ENCODE data around the gene OR52N2. TPM values are rescaled to one million over a fixed set of nuclear protein-coding genes. Genes with fewer than 3 reads are reported as not detected.
A peak's percentile ranks its signal among the peaks of the same experiment; 100 is the strongest.

The OR52N2 gene
- total and polyA plus RNA-seq, 9 of the 15 experiments (the other 6 are each of a cell fraction or from before 2014, with no cell fraction given), result not detected

DNA sequence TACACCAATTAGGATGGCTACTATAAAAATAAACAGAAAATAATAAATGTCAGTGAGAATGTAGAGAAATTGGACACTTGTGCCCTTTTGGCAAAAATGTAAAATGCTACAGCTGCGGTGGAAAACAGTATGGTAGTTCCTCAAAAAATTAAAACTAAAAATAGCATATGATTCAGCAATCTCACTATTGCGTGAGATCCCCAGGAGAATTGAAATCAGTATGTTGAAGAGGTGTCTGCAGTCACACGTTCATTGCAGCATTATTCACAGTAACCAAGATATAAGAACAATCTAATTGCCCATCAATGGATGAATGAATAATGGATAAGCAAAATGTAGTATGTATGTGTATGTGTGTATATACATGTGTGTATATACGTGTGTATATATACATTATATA, 6.8 kb downstream of the OR52N2 start (continued):
- TF ChIP-seq NR4A1 (CRISPR knock-in tag; IDR thresholded peaks at IDR 0.05) (no peak), NR4A1 (tag; IDR thresholded peaks at IDR 0.05) (no peak), ZNF586 (CRISPR knock-in tag; conservative IDR thresholded peaks at IDR 0.05) (no peak), NFE2 (IDR thresholded peaks at IDR 0.05; ENCODE audit: low read depth) (peak; percentile 94), PRPF4 (IDR thresholded peaks at IDR 0.05; ENCODE audit: insufficient read depth, low read depth, low read length, poor library complexity, severe bottlenecking) (no peak), MEF2D (tag; conservative IDR thresholded peaks at IDR 0.05; ENCODE audit: low read depth) (peak; percentile 98), MAFF (IDR thresholded peaks at IDR 0.05; ENCODE audit: low read length) (peak; percentile 61; the same call in 1 of the 2 replicates), SUPT5H (IDR thresholded peaks at IDR 0.05) (no peak), ZNF316 (IDR thresholded peaks at IDR 0.05) (peak; percentile 65; the same call in 1 of the 2 replicates), CBX5 (IDR thresholded peaks at IDR 0.05; ENCODE audit: borderline replicate concordance, low read depth) (peak; percentile 78), RFX1 (IDR thresholded peaks at IDR 0.05) (0 out of 2 replicates have a peak, but pooled peaks have one; percentile 8), ZNF24 (IDR thresholded peaks at IDR 0.05) (peak; percentile 15; the same call in 1 of the 2 replicates), CEBPB (tag; IDR thresholded peaks at IDR 0.05) (peak; percentile 71), SIN3A (IDR thresholded peaks at IDR 0.05; ENCODE audit: borderline replicate concordance in 2 of 2, control insufficient read depth in 1 of 2, low read depth in 2 of 2, low read length in 2 of 2) (no peak), CXXC5 (CRISPR knock-in tag; IDR thresholded peaks at IDR 0.05) (peak; percentile 40), ZKSCAN1 (IDR thresholded peaks at IDR 0.05; ENCODE audit: low read depth, low read length) (no peak)
- TF ChIP-seq, protein P1, sequence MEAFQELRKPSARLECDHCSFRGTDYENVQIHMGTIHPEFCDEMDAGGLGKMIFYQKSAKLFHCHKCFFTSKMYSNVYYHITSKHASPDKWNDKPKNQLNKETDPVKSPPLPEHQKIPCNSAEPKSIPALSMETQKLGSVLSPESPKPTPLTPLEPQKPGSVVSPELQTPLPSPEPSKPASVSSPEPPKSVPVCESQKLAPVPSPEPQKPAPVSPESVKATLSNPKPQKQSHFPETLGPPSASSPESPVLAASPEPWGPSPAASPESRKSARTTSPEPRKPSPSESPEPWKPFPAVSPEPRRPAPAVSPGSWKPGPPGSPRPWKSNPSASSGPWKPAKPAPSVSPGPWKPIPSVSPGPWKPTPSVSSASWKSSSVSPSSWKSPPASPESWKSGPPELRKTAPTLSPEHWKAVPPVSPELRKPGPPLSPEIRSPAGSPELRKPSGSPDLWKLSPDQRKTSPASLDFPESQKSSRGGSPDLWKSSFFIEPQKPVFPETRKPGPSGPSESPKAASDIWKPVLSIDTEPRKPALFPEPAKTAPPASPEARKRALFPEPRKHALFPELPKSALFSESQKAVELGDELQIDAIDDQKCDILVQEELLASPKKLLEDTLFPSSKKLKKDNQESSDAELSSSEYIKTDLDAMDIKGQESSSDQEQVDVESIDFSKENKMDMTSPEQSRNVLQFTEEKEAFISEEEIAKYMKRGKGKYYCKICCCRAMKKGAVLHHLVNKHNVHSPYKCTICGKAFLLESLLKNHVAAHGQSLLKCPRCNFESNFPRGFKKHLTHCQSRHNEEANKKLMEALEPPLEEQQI (IDR thresholded peaks at IDR 0.05), result peak; percentile 55; the same call in 1 of the 2 replicates
- TF ChIP-seq, protein P2, sequence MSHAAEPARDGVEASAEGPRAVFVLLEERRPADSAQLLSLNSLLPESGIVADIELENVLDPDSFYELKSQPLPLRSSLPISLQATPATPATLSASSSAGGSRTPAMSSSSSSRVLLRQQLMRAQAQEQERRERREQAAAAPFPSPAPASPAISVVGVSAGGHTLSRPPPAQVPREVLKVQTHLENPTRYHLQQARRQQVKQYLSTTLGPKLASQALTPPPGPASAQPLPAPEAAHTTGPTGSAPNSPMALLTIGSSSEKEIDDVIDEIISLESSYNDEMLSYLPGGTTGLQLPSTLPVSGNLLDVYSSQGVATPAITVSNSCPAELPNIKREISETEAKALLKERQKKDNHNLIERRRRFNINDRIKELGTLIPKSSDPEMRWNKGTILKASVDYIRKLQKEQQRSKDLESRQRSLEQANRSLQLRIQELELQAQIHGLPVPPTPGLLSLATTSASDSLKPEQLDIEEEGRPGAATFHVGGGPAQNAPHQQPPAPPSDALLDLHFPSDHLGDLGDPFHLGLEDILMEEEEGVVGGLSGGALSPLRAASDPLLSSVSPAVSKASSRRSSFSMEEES (CRISPR knock-in tag; IDR thresholded peaks at IDR 0.05), result no peak
- TF ChIP-seq, protein P3, sequence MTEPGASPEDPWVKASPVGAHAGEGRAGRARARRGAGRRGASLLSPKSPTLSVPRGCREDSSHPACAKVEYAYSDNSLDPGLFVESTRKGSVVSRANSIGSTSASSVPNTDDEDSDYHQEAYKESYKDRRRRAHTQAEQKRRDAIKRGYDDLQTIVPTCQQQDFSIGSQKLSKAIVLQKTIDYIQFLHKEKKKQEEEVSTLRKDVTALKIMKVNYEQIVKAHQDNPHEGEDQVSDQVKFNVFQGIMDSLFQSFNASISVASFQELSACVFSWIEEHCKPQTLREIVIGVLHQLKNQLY (CRISPR knock-in tag; conservative IDR thresholded peaks at IDR 0.05), result no peak
- TF ChIP-seq, protein P4, sequence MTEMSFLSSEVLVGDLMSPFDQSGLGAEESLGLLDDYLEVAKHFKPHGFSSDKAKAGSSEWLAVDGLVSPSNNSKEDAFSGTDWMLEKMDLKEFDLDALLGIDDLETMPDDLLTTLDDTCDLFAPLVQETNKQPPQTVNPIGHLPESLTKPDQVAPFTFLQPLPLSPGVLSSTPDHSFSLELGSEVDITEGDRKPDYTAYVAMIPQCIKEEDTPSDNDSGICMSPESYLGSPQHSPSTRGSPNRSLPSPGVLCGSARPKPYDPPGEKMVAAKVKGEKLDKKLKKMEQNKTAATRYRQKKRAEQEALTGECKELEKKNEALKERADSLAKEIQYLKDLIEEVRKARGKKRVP (CRISPR knock-in tag; IDR thresholded peaks at IDR 0.05), result peak; percentile 58; the same call in 1 of the 2 replicates
- TF ChIP-seq, protein P5, sequence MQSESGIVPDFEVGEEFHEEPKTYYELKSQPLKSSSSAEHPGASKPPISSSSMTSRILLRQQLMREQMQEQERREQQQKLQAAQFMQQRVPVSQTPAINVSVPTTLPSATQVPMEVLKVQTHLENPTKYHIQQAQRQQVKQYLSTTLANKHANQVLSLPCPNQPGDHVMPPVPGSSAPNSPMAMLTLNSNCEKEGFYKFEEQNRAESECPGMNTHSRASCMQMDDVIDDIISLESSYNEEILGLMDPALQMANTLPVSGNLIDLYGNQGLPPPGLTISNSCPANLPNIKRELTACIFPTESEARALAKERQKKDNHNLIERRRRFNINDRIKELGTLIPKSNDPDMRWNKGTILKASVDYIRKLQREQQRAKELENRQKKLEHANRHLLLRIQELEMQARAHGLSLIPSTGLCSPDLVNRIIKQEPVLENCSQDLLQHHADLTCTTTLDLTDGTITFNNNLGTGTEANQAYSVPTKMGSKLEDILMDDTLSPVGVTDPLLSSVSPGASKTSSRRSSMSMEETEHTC (IDR thresholded peaks at IDR 0.05), result no peak
- TF ChIP-seq, protein P6, sequence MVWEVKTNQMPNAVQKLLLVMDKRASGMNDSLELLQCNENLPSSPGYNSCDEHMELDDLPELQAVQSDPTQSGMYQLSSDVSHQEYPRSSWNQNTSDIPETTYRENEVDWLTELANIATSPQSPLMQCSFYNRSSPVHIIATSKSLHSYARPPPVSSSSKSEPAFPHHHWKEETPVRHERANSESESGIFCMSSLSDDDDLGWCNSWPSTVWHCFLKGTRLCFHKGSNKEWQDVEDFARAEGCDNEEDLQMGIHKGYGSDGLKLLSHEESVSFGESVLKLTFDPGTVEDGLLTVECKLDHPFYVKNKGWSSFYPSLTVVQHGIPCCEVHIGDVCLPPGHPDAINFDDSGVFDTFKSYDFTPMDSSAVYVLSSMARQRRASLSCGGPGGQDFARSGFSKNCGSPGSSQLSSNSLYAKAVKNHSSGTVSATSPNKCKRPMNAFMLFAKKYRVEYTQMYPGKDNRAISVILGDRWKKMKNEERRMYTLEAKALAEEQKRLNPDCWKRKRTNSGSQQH (CRISPR knock-in tag; IDR thresholded peaks at IDR 0.05), result no peak

Measured in K562 (cell line).